ENCODE data around the gene TTC31. TPM values are rescaled to one million over a fixed set of nuclear protein-coding genes. Genes with fewer than 3 reads are reported as not detected.
A peak's percentile ranks its signal among the peaks of the same experiment; 100 is the strongest.
"Not testable (repeated sequence)": the region's sequence is repeated elsewhere in the genome, so short reads cannot be mapped to it uniquely, and the experiment has no call there.

Gene TTC31
- total RNA-seq, 8 experiments from 2014 or later: 4.0 to 23.5 (median 10.2) TPM

GRCh38 chr2:74444498-74445318, 38.2 kb upstream of the TTC31 start:
- no peak for ATAC-seq (replicated peaks in 6 of 8)
- WGBS, 10 experiments: 0 to 80% (median 48%) methylated on average over 1 to 4 of the region's 5 CpGs
- Histone ChIP-seq H3K27ac (no peak overlapping the region), H3K4me1 (replicated peaks in 1 of 2) (peaks cover 6 to 9% of the 10 kb centered on the region in 2 donors), H3K4me3 (no peak overlapping the region)
- in situ Hi-C loops (cut with MboI; ENCODE audit: low pct_unique_long_range_greater_than_20kb in 2 of 9, low sequenced_read_pairs in 9 of 9, unreplicated experiment in 9 of 9): no loop called here

GRCh38 chr2:74447230-74447999, 35.5 kb upstream of the TTC31 start:
- in situ Hi-C loops (cut with MboI; ENCODE audit: low pct_unique_long_range_greater_than_20kb in 2 of 9, low sequenced_read_pairs in 9 of 9, unreplicated experiment in 9 of 9): no loop called here
- Histone ChIP-seq H3K4me1 (replicated peaks in 1 of 2) (no peaks in the 10 kb centered on the region), H3K27ac (no peak overlapping the region), H3K4me3 (no peak overlapping the region)
- WGBS, 10 experiments: 56 to 95% (median 79%) methylated on average over 3 to 5 of the region's 5 CpGs; no CpG with 5 or more reads in 3 of the 10 experiments
- no peak for ATAC-seq (replicated peaks in 6 of 8)

- ATAC-seq (replicated peaks in 6 of 8): no peak
- in situ Hi-C loops (cut with MboI; ENCODE audit: low pct_unique_long_range_greater_than_20kb in 2 of 9, low sequenced_read_pairs in 9 of 9, unreplicated experiment in 9 of 9): no loop called here
Measured at GRCh38 chr2:74448771-74449170, 34.1 kb upstream of the TTC31 start.

GRCh38 chr2:74450570-74451190, 32.2 kb upstream of the TTC31 start:
- ATAC-seq (replicated peaks in 6 of 8): no peak
- Histone ChIP-seq H3K27ac (no peak overlapping the region), H3K4me3 (no peak overlapping the region), H3K4me1 (replicated peaks in 1 of 2) (peaks cover 2 to 4% of the 10 kb centered on the region in 2 donors)
- WGBS, 10 experiments: 25 to 73% (median 55%) methylated on average over 1 to 3 of the region's 3 CpGs; no CpG with 5 or more reads in 4 of the 10 experiments
- in situ Hi-C loops (cut with MboI; ENCODE audit: low pct_unique_long_range_greater_than_20kb in 2 of 9, low sequenced_read_pairs in 9 of 9, unreplicated experiment in 9 of 9): no loop called here

More at GRCh38 chr2:74448771-74449170, 34.1 kb upstream of the TTC31 start:
- no peaks in the 10 kb centered on the region for H3K4me1 ChIP-seq (replicated peaks in 1 of 2)
- no peak overlapping the region for H3K4me3 ChIP-seq
- H3K27ac ChIP-seq: no peak overlapping the region
- 0 to 93% (median 57%) methylated on average over 1 to 2 of the region's 2 CpGs; no CpG with 5 or more reads in 3 of the 10 experiments for WGBS, 10 experiments

- WGBS, 10 experiments: 1 to 20% (median 5%) methylated on average over 1 to 26 of the region's 40 CpGs
- H3K27ac ChIP-seq: peak within 1 kb of the TSS in 1 of 2 donors; percentile 2
Measured at GRCh38 chr2:74454654-74455511, 28.0 kb upstream of the TTC31 start, which contains the start of gene INO80B. Gene INO80B (plus strand): TSS chr2:74455087. CDS start chr2:74455117, 30 bp downstream.

GRCh38 chr2:74457129-74457548, 25.7 kb upstream of the TTC31 start:
- ATAC-seq (replicated peaks in 6 of 8): no peak

More at GRCh38 chr2:74454654-74455511, 28.0 kb upstream of the TTC31 start, which contains the start of gene INO80B:
- H3K4me1 ChIP-seq (replicated peaks in 1 of 2): peaks cover 14 to 16% of the 10 kb centered on the region in 2 donors
- H3K4me3 ChIP-seq: peak within 1 kb of the TSS; percentile 48 to 79 (median 53)
- in situ Hi-C loops (cut with MboI; ENCODE audit: low pct_unique_long_range_greater_than_20kb in 2 of 9, low sequenced_read_pairs in 9 of 9, unreplicated experiment in 9 of 9): no loop called here
- peak; percentile 42 to 51 (median 46) for ATAC-seq (replicated peaks in 6 of 8)

GRCh38 chr2:74457549-74458131, 25.2 kb upstream of the TTC31 start:
- peak overlapping the region; percentile 45 to 81 (median 62) for H3K4me3 ChIP-seq
- ATAC-seq (replicated peaks in 6 of 8): peak; percentile 5 to 52 (median 40)
- H3K27ac ChIP-seq: peak overlapping the region; percentile 80 to 87
- H3K4me1 ChIP-seq (replicated peaks in 1 of 2): peaks cover 14 to 16% of the 10 kb centered on the region in 2 donors
- in situ Hi-C loops (cut with MboI; ENCODE audit: low pct_unique_long_range_greater_than_20kb in 2 of 9, low sequenced_read_pairs in 9 of 9, unreplicated experiment in 9 of 9): no loop called here
- WGBS, 10 experiments: 0 to 3% (median 0%) methylated on average over 2 to 6 of the region's 46 CpGs; no CpG with 5 or more reads in 6 of the 10 experiments

More at GRCh38 chr2:74457129-74457548, 25.7 kb upstream of the TTC31 start:
- Histone ChIP-seq H3K27ac (peak overlapping the region; percentile 80 to 87), H3K4me3 (peak overlapping the region; percentile 45 to 81 (median 62)), H3K4me1 (replicated peaks in 1 of 2) (peaks cover 14 to 16% of the 10 kb centered on the region in 2 donors)
- WGBS, 10 experiments: 0 to 7% (median 2%) methylated on average over 1 to 7 of the region's 27 CpGs; no CpG with 5 or more reads in 4 of the 10 experiments
- in situ Hi-C loops (cut with MboI; ENCODE audit: low pct_unique_long_range_greater_than_20kb in 2 of 9, low sequenced_read_pairs in 9 of 9, unreplicated experiment in 9 of 9): no loop called here

- in situ Hi-C loops (cut with MboI; ENCODE audit: low pct_unique_long_range_greater_than_20kb in 2 of 9, low sequenced_read_pairs in 9 of 9, unreplicated experiment in 9 of 9): no loop called here
- peak within 1 kb of the TSS; percentile 87 to 91 for H3K27ac ChIP-seq
- WGBS, 10 experiments: 0 to 7% (median 0%) methylated on average over 1 to 11 of the region's 38 CpGs; no CpG with 5 or more reads in 4 of the 10 experiments
Measured at GRCh38 chr2:74458132-74458937, 24.5 kb upstream of the TTC31 start, which contains the start of gene WBP1. Gene WBP1 (plus strand): TSS chr2:74458438. CDS start chr2:74458603, 165 bp downstream.

GRCh38 chr2:74458938-74459363, 23.9 kb upstream of the TTC31 start:
- ATAC-seq (replicated peaks in 6 of 8): no peak
- in situ Hi-C loops (cut with MboI; ENCODE audit: low pct_unique_long_range_greater_than_20kb in 2 of 9, low sequenced_read_pairs in 9 of 9, unreplicated experiment in 9 of 9): no loop called here
- peak overlapping the region; percentile 84 to 91 for H3K27ac ChIP-seq
- H3K4me1 ChIP-seq (replicated peaks in 1 of 2): peaks cover 18 to 20% of the 10 kb centered on the region in 2 donors
- peak overlapping the region; percentile 55 to 81 (median 64) for H3K4me3 ChIP-seq
- 0 to 20% (median 1%) methylated on average over 1 to 9 of the region's 10 CpGs; no CpG with 5 or more reads in 6 of the 10 experiments for WGBS, 10 experiments

More at GRCh38 chr2:74458132-74458937, 24.5 kb upstream of the TTC31 start, which contains the start of gene WBP1:
- peaks cover 14 to 16% of the 10 kb centered on the region in 2 donors for H3K4me1 ChIP-seq (replicated peaks in 1 of 2)
- peak within 1 kb of the TSS; percentile 55 to 81 (median 64) for H3K4me3 ChIP-seq
- peak; percentile 76 to 89 (median 87) for ATAC-seq (replicated peaks in 6 of 8)

GRCh38 chr2:74459503-74460118, 23.3 kb upstream of the TTC31 start:
- ATAC-seq (replicated peaks in 6 of 8); H3K27ac ChIP-seq; in situ Hi-C loops (cut with MboI; ENCODE audit: low pct_unique_long_range_greater_than_20kb in 2 of 9, low sequenced_read_pairs in 9 of 9, unreplicated experiment in 9 of 9): not testable (repeated sequence)
- WGBS, 10 experiments: 41 to 100% (median 76%) methylated on average over 3 to 8 of the region's 13 CpGs; no CpG with 5 or more reads in 4 of the 10 experiments
- peak overlapping the region in 3 of 5 donors; percentile 62 to 68 (median 64) for H3K4me3 ChIP-seq
- peaks cover 23% of the 10 kb centered on the region in 2 donors for H3K4me1 ChIP-seq (replicated peaks in 1 of 2)

Measured in motor neuron (in vitro differentiated cells).